ENCODE data around the gene PMPCA.

DNA sequence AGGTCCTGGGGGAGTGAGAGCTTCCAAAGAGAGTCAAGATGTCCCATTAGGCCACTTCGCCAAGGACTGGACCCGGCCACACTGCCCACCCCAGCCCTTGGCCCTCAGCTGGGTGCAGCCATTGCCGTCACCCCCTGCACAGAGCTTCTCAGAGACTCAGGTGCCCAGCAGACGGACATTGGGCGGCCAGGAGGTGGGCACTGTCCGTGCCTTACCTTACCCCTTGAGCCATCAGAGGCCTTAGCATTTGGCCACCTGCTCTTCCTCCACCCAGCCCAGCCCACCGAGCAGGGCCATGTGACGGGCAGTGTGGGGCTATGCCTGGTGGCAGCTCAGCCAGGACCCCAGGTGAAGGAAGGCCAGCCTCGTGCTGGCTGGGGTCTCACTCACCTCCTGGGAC lies 43.6 kb upstream of the PMPCA start:
- TF ChIP-seq POLR2A (IDR thresholded peaks at IDR 0.05), result no peak
- TF ChIP-seq, protein P1, sequence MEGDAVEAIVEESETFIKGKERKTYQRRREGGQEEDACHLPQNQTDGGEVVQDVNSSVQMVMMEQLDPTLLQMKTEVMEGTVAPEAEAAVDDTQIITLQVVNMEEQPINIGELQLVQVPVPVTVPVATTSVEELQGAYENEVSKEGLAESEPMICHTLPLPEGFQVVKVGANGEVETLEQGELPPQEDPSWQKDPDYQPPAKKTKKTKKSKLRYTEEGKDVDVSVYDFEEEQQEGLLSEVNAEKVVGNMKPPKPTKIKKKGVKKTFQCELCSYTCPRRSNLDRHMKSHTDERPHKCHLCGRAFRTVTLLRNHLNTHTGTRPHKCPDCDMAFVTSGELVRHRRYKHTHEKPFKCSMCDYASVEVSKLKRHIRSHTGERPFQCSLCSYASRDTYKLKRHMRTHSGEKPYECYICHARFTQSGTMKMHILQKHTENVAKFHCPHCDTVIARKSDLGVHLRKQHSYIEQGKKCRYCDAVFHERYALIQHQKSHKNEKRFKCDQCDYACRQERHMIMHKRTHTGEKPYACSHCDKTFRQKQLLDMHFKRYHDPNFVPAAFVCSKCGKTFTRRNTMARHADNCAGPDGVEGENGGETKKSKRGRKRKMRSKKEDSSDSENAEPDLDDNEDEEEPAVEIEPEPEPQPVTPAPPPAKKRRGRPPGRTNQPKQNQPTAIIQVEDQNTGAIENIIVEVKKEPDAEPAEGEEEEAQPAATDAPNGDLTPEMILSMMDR (IDR thresholded peaks at IDR 0.05), result no peak
